Measurements from ENCODE around the gene DLG1.

The DLG1 gene

DNA sequence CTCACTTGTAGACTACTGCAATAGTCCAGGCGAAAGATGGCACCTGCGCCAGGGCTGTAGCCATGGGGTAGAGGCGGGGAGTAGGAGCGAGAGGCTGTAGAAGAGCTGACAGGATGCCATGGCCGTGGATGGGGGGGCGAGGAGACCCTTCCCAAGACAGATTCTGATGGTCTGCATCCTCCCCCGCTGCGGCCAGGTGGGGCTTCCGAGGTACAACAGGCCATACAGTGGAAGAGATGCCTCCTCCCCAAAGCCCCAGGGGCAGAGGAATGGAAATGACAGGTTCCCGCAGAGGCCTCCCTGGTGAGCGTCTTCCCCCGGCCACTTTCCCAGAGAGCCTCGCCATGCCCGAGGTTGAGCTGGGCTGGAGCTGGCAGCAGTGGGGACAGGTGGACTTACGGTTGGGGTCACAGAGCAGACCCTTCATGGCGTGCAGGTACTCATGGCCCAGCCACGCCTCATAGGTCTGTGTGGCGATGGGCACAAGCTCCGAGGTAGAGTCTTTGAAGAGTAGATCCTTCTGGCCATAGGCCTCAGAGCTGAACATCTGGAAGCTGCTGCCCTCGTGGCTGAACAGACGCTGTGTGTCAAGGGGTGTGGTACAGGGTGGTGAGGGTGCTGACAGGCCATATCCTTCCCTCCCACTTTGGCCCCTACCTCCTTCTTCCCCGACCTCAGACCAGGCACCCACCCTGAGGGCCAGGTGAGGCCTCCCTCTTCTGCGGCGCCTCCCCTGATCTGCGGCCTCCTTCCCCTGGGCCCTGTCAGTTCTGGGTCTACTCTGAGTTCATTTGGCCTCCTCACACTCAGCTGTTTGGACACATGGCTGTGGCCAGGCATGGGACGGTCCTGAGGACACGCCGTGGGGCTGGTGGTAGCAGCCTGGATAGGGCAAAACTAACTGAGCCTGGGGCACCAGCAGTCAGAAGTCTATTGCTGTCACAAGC, 282.3 kb downstream of the DLG1 start:
- no peak for DNase-seq (ENCODE audit: low read depth in 2 of 2)

DNA sequence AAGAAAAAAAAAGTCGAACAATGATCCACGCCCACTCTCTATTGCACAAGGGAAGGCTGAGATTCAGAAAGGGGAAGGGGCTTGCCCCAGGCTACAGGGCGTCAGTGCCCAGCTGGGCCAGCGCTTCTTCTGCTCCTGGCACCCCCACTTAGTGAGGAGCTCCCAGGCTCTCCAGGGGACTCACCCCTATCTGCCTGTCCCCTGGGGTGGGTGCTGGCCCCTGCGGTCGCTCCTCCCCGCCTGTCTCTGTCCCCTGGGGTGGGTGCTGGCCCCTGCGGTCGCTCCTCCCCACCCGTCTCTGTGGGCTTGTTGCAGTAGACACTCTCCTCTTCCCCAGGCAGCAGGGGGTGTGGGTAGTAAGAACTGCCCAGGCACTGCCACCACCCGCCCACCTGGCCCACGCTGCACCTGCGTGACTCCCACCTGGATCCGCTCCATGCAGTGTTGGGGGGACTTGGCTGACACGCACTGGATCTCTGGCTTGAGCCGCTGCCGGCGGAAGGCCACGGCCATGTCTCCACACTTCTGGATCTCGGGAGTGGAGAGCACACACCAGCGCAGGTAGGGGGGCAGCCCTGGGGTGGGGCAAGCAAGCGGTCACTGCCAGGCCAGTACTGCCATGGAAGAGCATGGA, 283.4 kb downstream of the DLG1 start:
- DNase-seq (ENCODE audit: low read depth in 2 of 2) = no peak

DNA sequence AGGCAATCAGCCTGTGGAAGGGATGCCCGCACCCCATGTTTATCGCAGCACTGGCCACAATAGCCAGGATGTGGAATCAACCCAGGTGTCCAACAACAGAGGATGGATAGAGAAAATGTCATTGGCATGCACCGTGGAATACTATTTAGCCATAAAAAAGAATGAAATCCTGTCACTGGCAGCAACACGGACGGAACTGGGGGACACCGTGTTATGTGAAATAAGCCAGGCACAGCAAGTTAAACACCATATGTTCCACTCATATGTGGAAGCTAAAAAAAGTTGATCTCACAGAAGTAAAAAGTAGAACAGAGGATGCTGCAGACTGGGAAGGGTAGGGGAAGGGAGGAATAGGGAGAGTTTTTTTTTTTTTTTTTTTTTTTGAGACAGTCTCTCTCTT, 284.4 kb downstream of the DLG1 start:
- DNase-seq (ENCODE audit: low read depth in 2 of 2) = no peak

DNA sequence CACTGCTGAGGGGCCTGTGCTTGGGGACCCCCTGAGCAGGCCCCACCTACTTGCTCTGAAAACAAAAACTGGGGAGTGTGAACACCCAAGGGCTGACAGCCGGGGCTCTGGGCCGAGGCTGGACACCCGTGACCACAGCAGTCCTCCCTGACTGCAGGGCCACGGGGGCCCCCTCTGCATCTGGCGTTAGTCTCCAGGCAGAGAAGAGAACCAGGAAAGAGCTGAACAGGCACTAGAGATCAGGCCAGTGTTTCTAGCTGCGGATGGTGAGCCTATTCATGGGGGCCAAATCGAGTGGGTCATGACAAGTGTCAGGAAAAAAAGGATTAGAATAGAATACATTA, 285.9 kb downstream of the DLG1 start:
- DNase-seq (ENCODE audit: low read depth in 2 of 2) = no peak

DNA sequence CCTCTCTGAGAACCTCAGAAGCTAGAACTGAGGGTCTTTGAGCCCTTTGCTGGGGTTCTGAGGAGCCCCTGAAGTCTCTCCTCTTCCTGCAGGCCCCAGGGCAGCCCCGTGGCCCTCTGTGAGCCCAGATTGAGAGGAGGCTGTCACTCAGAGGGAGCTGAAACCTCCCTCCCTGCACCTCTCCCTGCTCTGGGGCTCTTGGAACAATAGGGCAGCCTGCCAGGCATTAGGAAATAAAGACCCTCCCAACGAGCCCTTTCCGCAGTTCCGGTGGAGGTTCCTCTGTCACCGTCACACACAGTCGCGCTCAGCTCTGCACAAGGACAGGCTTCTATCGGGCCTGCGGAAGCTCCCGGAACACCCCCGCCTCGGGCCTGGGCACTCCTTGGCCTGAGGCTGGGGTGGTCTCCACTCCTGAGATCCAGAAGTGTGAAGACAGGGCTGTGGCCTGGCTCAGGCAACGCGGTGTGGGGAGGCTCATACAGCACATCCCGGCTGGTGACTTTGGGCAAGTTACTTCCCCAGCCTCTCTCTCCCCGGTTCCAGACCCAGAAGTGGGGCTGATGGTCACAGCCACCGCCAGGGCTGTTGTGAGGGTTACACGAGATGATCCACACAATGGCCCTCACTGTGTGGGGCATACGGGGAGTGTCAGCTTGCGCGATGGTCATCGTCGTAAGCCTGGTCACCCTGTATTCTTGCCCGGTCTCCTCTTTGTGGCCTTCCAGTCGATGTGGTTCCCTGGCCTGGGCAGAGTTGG, 286.5 kb downstream of the DLG1 start:
- DNase-seq (ENCODE audit: low read depth in 2 of 2) = no peak

DNA sequence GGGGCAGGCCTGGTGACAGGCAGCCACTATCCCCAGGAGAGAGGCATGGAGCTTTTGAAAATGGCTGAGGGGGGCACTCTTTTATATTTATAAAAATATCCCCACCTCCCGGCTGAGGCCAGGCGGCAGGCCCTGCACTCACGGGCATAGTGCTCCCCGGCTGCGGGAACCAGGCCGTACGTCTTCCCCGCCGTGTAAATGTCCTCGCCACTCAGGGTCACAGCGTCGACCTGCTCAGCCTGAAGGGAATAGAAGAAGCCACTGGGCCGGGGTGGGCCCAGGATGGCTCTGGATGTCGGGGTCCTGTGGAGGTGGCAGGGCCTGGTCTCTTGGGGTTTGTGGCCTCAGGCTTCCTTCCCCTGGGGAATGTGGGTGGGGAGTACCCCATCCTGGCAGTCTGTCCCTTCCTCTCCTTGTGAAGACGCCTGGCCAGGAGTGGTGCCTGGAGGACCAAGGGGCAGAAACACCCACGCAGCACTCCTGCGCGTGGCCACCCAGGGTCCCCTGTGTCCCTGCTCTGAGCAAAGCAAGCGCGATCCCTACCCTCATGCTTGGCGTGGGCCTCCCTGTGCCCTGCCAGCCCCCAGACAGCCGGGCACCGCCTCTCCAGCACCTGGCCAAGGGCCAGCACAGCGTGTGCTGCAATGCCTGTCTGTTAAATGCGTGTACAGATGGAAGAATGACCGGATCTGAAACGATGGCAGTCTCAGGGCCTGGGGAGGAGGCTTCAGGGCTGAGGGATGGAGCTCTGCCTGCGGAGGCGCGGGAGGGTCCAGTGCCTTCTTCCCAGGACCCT, 287.7 kb downstream of the DLG1 start:
- DNase-seq (ENCODE audit: low read depth in 2 of 2) = no peak

DNA sequence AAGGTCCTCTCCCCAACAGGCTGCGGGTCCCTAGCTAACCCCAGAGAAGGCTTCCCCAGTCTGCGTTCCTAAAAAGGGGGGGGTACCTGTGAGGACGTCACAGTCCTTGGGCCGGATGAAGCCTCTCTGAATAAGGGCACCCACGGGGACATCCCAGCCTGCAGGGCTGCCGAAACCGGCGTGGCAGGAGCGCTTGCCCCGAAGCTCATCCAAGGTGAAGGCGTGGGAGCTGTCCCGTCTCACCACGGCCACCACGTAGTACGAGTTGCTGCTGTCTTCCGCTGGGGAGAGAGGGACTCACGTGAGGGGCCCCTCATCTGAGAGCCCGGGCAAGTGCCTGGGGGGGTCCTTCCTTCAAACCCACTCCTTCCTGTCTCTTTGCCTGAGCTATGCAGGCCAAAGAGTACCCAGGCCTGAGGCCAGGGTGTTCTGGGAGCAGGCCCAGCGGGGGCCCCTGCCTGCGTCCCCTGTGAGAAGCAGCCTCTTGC, 288.8 kb downstream of the DLG1 start:
- no peak for DNase-seq (ENCODE audit: low read depth in 2 of 2)

DNA sequence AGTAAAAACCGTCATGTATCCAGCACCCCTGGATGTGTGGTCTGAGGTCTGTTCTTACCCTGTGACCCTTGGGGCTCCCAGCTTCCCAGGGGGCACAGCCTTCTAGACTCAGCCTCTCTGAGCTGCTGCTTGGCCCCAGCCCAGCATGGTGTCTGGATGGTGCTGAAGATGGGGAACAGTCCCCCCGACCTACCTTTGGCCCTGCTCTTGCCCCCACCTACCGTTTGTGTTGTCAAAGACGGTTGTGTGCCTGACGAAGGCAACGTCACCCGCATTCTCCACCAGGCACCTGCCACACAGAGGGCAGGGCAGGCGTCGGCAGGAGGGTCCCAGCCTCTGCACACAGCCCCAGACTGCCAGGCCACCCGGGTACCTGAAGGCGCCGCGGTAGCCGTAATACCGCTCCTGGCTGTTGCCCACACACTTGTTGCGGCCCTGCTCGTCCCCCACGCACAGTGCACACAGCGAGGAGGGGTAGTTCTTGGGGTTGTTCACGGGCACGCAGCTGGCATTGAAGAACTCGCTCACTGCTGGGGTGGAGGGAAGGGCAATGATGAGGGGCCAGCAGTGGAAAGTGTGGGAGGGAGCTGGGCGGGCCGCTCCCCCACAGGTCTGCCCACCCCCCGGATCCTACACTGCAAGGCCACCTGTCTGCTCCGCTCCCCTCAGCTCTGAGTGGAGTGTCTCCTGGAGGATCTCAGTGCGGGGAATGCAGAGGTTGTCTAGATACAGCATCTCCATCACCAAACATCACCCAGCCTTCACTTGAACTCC, 289.8 kb downstream of the DLG1 start:
- DNase-seq (ENCODE audit: low read depth in 2 of 2) = no peak

DNA sequence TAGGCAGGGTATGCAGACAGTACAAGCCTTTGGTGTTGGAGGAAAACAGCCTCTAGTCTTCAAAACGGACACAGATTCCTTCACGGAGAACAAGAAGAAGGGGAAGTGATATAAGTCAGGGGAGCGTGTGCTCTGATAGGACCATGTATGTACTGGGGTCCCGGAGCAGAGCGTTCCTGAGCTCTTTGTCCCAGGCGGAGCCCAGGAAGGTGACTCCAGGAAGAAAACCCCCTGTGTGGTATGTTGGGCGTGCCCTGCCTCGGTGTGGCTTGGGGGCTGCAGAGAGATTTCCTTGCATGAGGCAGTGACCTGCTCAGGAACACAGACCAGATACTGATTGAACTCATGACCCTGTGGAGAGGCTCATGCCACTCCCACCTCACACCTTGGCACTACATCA, 290.5 kb downstream of the DLG1 start:
- DNase-seq (ENCODE audit: low read depth in 2 of 2) = no peak

DNA sequence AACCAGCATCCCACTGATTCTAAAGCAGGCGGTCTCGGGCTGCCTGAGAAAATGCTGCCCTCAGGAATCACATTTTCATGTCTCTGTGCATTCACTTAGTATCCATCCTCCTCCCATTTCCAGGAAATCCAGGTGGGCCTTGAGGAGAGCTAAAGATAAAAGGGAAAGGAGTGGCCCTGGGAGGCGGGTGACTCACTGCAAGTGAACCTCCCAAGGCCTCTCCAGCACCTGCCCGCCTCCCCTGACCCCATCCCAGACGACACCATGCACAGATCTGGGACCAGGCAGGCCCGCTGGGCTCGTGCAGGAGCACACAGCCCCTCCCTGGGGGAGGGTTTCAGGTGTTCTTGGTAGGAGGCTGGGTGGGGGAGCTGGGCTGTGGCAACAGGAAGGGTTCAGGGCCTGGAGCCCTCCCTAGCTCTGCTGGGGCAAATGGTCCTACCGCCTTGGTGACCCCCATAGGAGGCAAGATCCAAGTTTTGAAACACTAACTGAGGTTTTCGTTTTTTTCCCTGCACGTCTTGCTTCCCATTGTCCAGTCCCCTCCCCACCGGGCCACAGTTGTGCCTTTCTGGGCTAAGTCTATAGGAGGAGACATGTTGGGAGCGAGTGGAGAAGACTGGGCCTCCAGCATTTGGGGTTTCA, 291.0 kb downstream of the DLG1 start:
- no peak for DNase-seq (ENCODE audit: low read depth in 2 of 2)

DNA sequence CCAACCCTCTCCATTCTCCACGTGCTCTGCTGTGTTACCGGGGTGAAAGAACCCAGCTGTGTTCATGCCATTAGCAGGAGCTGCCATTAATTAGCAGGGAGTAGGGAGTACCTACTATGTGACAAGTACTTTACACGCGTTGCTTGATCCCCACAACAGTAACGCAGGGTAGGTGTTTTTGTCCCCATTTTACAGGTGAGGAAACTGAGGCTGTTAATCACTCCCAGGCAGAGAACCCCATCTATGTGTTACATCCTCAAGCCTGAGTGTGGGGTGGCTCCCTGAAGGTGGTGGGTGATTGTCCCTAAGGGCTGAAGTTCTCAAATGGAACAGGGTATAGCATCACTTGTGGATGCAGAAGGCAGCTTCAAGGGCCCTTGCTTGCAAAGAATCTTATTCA, 291.6 kb downstream of the DLG1 start:
- no peak for DNase-seq (ENCODE audit: low read depth in 2 of 2)

DNA sequence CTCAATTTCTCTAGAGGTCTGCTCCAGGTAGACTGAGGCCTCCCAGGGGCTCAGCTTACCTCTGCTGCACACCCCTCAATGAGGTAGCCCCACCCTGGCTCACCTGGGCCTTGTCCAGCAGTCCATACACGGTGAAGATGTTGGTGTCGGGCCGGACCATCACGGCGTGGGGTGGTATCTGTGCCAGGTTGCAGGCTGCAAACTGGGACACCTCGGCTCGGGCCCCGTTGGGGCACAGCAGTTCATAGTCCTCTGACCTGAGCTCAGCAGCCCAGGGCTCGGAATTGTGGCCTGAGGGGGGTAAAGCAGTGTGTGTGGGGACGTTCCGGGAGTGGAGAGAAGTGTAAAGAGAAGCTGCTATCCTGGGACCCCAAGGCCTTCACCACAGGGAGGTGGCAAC, 292.0 kb downstream of the DLG1 start:
- DNase-seq (ENCODE audit: low read depth in 2 of 2) = no peak

DNA sequence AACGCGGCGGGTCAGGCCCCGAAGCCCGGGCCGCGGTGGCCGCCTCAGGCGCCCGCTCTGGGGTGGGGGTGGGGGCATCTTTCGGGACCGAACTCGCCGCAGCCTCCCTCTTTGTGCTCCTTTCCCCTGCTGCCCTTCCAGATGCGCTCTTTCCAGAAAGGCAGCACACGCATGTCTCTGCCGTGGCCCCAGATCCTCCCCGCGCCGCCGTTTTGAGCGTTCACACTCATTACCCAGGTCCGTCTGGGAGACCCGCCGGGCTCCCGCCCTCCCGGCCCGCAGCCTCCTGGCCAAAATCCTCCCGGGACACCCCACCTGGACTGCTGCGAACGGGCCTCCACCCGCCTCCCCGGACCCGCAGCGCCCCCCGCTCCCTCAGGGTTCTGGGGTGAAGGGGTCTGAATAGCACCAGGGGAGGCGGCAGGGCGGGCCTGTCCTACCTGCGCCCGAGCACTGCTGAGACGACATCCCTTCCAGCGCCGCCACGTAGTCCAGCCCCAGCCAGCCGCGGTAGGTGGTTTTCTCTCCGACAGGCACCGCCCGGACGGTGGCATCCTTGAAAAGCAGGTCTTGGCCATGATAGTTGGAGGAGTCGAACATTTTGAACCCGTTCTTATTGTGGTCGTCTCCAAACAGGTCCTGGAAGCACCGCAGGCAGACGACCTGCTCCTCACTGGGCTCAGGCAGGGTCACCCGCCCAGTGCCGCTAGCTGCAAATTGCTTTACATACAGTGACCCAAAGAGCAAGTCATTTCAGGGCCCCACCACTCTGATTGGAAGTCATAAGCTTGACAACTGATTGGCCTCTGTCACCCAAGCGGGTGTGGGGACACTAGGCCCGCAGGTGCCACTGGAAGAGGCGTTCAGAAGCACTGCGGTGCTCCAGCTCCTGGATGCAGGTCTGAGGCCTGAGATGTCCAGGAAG, 294.7 kb downstream of the DLG1 start:
- no peak for DNase-seq (ENCODE audit: low read depth in 2 of 2)

DNA sequence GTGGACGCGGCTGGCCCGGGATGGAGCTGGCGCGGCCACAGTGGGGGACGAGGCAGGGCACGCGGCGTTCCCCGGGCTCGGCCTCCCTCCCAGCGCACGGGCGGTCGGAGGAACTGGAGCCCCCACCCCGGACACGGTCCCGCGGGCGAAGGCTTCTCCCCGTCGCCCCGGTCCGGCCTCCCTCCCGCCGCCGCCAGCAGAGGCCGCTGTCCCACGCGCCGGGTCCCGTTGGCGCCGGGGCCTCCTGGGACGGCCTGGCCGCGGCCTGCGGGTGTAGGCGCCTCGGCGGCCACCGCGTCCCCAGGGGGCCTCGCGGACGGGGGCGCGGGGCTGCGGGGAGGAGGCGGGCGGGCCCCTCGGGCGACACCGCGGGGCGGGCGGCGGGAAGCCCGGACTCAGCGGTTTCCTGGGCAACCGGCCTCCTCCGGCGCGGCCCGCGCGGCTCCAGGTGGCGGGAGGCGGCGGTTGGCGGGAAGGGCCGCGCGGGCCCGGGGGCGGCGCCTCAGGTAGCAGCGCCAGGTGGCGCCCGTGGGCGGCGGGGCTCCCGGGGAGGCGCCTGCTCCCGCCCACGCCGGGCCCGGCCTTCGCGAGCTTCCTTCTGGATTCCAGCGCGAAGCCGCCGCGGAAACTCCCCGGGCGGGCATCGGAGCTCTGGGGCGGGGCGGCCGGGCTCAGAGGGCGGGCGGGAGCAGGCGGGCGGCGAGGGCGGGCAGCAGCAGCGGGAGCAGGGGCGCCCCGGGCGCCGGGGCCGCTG, 295.5 kb downstream of the DLG1 start:
- DNase-seq (ENCODE audit: low read depth in 2 of 2) = peak; percentile 68 to 83

DNA sequence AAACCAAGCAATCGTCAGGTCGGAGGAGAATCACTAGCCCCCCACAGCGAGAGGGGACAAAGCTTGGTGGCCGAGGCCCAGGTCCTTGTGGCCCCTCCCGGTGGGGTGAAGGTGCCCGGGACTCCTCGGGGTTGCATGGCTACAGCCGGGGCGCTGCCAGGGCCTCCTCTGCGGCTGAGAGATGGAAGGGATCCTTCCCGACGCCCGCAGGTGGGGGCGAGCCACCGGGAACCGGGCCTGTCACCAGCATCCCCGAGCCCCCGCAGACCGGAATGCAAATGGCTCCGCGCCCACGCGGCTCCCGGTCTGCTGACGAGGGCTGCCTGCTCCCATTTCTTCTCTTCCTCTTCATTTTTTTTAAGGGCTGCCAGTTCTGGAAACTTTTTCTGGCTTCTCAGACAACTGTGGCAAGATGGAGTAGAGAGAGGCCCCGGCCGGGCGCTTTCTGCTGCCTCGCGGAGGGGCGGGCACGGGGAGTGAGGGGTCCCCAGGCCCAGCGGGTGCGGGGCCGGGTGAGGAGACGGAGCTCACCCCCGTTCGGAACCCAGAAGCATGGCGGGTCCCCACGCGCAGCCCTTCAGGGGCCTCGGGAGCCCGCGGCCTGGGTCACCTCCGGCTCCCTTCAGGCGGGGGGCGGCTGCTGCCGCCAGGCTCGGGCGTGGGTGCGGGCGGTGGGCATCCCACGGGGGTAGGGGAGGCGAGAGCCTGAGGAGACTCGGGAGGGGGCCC, 296.3 kb downstream of the DLG1 start:
- no peak for DNase-seq (ENCODE audit: low read depth in 2 of 2)

DNA sequence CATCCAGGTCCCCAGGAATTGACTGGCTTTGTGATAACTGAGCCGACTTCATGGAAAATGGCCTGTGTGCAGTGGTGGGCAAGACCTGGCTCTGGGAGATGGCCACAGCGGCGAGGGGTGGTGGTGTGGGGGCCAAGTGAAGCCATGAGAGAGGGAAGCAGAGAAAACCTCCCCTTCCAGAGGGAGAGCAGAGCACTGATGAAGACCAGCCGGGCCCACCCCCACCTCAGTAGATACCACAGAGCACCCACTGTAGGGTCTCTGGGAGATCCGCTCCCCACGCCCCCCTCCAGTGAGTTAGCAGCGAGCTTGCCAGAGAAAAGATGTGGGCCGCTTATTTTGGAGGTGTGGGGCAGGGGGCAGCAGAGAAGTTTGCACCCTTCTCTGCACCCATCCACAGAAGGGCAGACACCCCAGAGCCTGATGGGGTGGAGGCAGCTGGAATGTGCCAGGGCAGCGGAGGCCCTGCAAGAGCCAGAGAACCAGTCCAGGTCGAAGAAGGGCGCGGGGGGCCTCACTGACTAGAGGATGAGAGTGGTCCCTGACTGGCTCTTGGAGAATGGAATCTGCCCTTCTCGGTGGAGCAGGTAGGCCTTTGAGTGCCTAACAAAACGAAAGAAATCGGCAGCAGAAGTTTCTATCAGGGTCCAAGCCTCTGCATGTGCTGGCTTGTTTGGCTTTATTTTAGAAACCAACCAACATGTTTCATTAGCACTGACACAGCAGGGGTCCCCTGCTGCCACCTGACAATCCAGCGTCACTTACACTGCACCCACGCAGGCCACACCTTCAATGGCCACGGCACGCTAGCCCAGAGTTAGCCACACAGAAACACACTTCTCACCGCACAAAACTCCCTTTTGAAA, 297.1 kb downstream of the DLG1 start:
- no peak for DNase-seq (ENCODE audit: low read depth in 2 of 2)

DNA sequence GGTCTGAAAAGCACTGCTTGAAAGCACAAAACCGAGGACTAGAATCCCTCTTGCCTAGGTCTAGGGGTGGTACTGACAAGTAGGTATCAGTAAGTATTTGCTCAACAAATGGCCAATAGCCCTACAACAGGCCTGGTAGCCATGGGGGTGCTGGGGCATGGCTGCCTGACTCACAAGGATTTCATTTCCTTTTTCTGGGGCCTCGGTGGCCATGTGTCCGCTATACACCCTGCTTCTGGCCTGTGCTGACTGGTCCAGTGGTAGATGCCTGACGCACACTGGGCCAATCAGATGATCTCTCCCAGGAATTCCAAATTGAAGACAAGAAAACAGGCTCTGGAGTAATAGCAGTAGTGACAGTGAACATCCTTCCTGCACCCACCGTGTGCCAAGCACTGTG, 298.2 kb downstream of the DLG1 start:
- no peak for DNase-seq (ENCODE audit: low read depth in 2 of 2)
